ENCODE data around the gene TOMM6.

The TOMM6 gene

GRCh38 chr6:41821266-41821665 is 33.8 kb downstream of the TOMM6 start:
- no peak for ATAC-seq
- no peaks in the 10 kb centered on the region for H3K27me3 Mint-ChIP-seq

GRCh38 chr6:41822021-41822420 is 34.5 kb downstream of the TOMM6 start:
- Mint-ChIP-seq H3K4me3 (no peak overlapping the region), H3K27me3 (no peaks in the 10 kb centered on the region), H3K9me3 (no peaks in the 10 kb centered on the region), H3K27ac (no peak overlapping the region), H3K4me1 (no peaks in the 10 kb centered on the region), H3K36me3 (no peaks in the 10 kb centered on the region)
- ATAC-seq = no peak

More at GRCh38 chr6:41821266-41821665, 33.8 kb downstream of the TOMM6 start:
- no peak overlapping the region for H3K4me3 Mint-ChIP-seq
- no peaks in the 10 kb centered on the region for H3K36me3 Mint-ChIP-seq
- no peak overlapping the region for H3K27ac Mint-ChIP-seq
- H3K4me1 Mint-ChIP-seq = no peaks in the 10 kb centered on the region
- H3K9me3 Mint-ChIP-seq = no peaks in the 10 kb centered on the region

- no peaks in the 10 kb centered on the region for H3K27me3 Mint-ChIP-seq
- no peak overlapping the region for H3K4me3 Mint-ChIP-seq
- no peak for ATAC-seq
- no peak overlapping the region for H3K27ac Mint-ChIP-seq
- H3K4me1 Mint-ChIP-seq = no peaks in the 10 kb centered on the region
- no peaks in the 10 kb centered on the region for H3K36me3 Mint-ChIP-seq
- H3K9me3 Mint-ChIP-seq = no peaks in the 10 kb centered on the region
Observed at GRCh38 chr6:41823178-41823577, 35.7 kb downstream of the TOMM6 start.

GRCh38 chr6:41824571-41825569 is 37.4 kb downstream of the TOMM6 start:
- no peaks in the 10 kb centered on the region for H3K9me3 Mint-ChIP-seq

GRCh38 chr6:41826343-41827022 is 39.0 kb downstream of the TOMM6 start:
- H3K27ac Mint-ChIP-seq = no peak overlapping the region
- no peak overlapping the region for H3K4me3 Mint-ChIP-seq
- no peak for ATAC-seq
- peaks cover 1% of the 10 kb centered on the region for H3K36me3 Mint-ChIP-seq
- H3K27me3 Mint-ChIP-seq = no peaks in the 10 kb centered on the region
- no peaks in the 10 kb centered on the region for H3K4me1 Mint-ChIP-seq
- no peaks in the 10 kb centered on the region for H3K9me3 Mint-ChIP-seq

More at GRCh38 chr6:41824571-41825569, 37.4 kb downstream of the TOMM6 start:
- H3K27ac Mint-ChIP-seq = no peak overlapping the region
- no peak overlapping the region for H3K4me3 Mint-ChIP-seq
- no peaks in the 10 kb centered on the region for H3K36me3 Mint-ChIP-seq
- H3K4me1 Mint-ChIP-seq = no peaks in the 10 kb centered on the region
- ATAC-seq = no peak
- H3K27me3 Mint-ChIP-seq = no peaks in the 10 kb centered on the region

- H3K4me3 Mint-ChIP-seq = no peak overlapping the region
- no peak overlapping the region for H3K27ac Mint-ChIP-seq
Observed at GRCh38 chr6:41832263-41832662, 44.8 kb downstream of the TOMM6 start.

GRCh38 chr6:41836022-41836659 is 48.6 kb downstream of the TOMM6 start:
- Mint-ChIP-seq H3K27me3 (no peaks in the 10 kb centered on the region), H3K27ac (no peak overlapping the region), H3K4me1 (no peaks in the 10 kb centered on the region), H3K36me3 (peaks cover 29% of the 10 kb centered on the region), H3K4me3 (no peak overlapping the region), H3K9me3 (no peaks in the 10 kb centered on the region)
- no peak for ATAC-seq

More at GRCh38 chr6:41832263-41832662, 44.8 kb downstream of the TOMM6 start:
- Mint-ChIP-seq H3K27me3 (no peaks in the 10 kb centered on the region), H3K4me1 (no peaks in the 10 kb centered on the region), H3K9me3 (no peaks in the 10 kb centered on the region), H3K36me3 (peaks cover 25% of the 10 kb centered on the region)
- no peak for ATAC-seq

- H3K27me3 Mint-ChIP-seq = no peaks in the 10 kb centered on the region
- peaks cover 26% of the 10 kb centered on the region for H3K36me3 Mint-ChIP-seq
- H3K4me1 Mint-ChIP-seq = no peaks in the 10 kb centered on the region
- no peaks in the 10 kb centered on the region for H3K9me3 Mint-ChIP-seq
- H3K4me3 Mint-ChIP-seq = no peak overlapping the region
- no peak overlapping the region for H3K27ac Mint-ChIP-seq
- no peak for ATAC-seq
Observed at GRCh38 chr6:41836660-41837052, 49.2 kb downstream of the TOMM6 start.

All from stimulated activated memory B cell treated with anti-CD40 and anti-IgM and Interleukin-4, amounts not matched to agents 10 μg/mL and 1 μg/mL and 100 μg/mL, for 72 hours (primary cell).